Kidney epithelial cell (primary cell): Measurements from ENCODE around the gene COL4A1. TPM values are rescaled to one million over a fixed set of nuclear protein-coding genes. Genes with fewer than 3 reads are reported as not detected.
"Not testable (repeated sequence)": the region's sequence is repeated elsewhere in the genome, so short reads cannot be mapped to it uniquely, and the experiment has no call there.

ENCODE experiments used
- DNase-seq: peaks from one replicate; pipeline ENCODE4 v3.0.0-alpha.2; 2010; ENCODE audit warnings: low read depth
- H3K27me3 ChIP-seq: 2 replicates; pipeline ENCODE4 v1.6.0; 2011; ENCODE audit warnings: low read length; ENCODE audit not compliant: control insufficient read depth, insufficient read depth
- H3K36me3 ChIP-seq: 2 replicates; pipeline ENCODE4 v1.5.1; 2011; ENCODE audit warnings: low read length; ENCODE audit not compliant: control insufficient read depth, insufficient read depth
- H3K4me3 ChIP-seq: 2 replicates; pipeline ENCODE4 v1.5.1; 2011; ENCODE audit warnings: low read depth, mild to moderate bottlenecking, control low read depth, low read length
- total RNA-seq: library from RNA; depleted of rRNA; stranded (reverse); fragments of >200 nt; gene quantifications from 2 replicates; pipeline ENCODE4 v1.2.3, GENCODE V29; 2015
- TF ChIP-seq, protein P1 (sequence below): IDR thresholded peaks from 2 replicates; pipeline ENCODE4 v1.5.1; 2011; ENCODE audit warnings: mild to moderate bottlenecking, moderate library complexity, low read length, control low read depth, inconsistent platforms; ENCODE audit not compliant: insufficient read depth, poor library complexity, severe bottlenecking

Gene COL4A1
- total RNA-seq, 1 donor from 2014 or later, result 1,018 TPM

DNA sequence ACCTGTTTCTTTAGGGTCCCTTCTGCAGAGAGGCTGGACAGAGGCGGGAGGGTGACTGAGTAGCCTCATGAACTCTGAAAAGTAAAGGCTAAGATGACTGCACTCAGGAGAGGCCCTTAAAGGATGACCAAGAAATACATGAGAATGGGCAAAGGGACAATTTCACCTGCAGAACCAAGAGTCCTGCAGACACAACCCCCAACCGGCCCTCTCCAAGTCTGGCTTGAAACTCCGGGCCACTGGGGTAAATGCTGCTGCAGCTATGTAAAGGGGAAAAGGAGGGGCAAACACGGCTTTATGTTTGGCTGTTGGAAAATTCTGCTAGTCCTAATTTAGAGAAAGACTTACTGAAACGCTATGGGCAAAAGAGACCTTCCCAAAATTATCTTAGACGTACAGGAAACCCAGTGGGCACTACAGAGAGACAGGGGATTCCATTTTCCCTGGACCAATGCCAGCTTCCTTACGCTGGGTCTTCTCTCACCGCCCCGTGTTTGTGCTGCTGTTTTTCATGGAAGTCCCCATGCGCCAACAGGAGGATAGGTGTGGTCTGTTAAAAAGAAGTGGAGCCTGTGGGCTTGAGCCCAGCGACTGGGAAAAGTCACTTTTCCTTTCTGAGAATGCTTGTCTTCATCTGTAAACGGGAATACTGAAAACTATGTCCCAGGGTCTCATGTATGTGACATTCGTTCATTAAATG is 10.7 kb upstream of the COL4A1 start:
- TF ChIP-seq, protein P1, sequence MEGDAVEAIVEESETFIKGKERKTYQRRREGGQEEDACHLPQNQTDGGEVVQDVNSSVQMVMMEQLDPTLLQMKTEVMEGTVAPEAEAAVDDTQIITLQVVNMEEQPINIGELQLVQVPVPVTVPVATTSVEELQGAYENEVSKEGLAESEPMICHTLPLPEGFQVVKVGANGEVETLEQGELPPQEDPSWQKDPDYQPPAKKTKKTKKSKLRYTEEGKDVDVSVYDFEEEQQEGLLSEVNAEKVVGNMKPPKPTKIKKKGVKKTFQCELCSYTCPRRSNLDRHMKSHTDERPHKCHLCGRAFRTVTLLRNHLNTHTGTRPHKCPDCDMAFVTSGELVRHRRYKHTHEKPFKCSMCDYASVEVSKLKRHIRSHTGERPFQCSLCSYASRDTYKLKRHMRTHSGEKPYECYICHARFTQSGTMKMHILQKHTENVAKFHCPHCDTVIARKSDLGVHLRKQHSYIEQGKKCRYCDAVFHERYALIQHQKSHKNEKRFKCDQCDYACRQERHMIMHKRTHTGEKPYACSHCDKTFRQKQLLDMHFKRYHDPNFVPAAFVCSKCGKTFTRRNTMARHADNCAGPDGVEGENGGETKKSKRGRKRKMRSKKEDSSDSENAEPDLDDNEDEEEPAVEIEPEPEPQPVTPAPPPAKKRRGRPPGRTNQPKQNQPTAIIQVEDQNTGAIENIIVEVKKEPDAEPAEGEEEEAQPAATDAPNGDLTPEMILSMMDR, result no peak
- H3K36me3 ChIP-seq, result peaks cover 4% of the 10 kb centered on the region
- no peak for DNase-seq
- H3K27me3 ChIP-seq, result no peaks in the 10 kb centered on the region
- H3K4me3 ChIP-seq, result no peak overlapping the region

DNA sequence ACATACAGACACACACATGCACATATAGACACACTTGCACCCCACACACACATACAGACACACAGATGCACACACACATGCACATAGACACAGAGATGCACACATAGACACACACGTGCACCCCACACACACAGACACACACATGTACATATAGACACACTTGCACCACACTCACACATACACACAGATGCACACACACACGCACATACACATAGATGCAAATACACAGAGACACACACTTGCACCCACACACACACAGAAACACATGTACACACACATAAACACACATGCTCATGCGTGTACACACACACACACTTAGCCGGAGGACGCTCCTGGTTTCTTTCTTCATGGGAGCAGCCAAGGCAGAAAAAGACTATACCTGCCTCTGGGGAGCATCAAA is 10.1 kb upstream of the COL4A1 start:
- Histone ChIP-seq H3K27me3 (no peaks in the 10 kb centered on the region), H3K4me3 (no peak overlapping the region), H3K36me3 (peaks cover 4% of the 10 kb centered on the region)
- TF ChIP-seq, protein P1, result no peak
- DNase-seq, result no peak

DNA sequence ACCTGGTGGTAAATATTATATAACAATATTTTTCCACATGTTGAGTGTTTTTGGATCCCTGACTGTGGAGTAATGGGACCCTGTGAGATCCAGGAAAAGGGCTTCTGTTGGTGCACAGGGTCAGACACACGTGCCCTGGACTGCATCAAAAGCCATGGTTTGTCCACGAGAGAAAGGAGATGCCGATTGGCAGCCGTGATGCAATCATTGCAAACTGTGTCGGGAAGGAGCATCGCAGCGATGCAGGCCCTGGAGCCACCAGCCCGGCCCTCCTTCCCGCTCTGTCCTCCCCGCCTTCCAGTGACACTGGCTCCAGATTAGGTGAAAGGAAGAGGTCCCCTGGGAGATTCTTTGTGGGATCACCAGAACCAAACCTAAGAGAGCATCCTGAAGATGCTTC is 9.2 kb upstream of the COL4A1 start:
- no peak for DNase-seq
- Histone ChIP-seq H3K36me3 (peaks cover 4% of the 10 kb centered on the region), H3K27me3 (no peaks in the 10 kb centered on the region), H3K4me3 (no peak overlapping the region)
- TF ChIP-seq, protein P1, result no peak

DNA sequence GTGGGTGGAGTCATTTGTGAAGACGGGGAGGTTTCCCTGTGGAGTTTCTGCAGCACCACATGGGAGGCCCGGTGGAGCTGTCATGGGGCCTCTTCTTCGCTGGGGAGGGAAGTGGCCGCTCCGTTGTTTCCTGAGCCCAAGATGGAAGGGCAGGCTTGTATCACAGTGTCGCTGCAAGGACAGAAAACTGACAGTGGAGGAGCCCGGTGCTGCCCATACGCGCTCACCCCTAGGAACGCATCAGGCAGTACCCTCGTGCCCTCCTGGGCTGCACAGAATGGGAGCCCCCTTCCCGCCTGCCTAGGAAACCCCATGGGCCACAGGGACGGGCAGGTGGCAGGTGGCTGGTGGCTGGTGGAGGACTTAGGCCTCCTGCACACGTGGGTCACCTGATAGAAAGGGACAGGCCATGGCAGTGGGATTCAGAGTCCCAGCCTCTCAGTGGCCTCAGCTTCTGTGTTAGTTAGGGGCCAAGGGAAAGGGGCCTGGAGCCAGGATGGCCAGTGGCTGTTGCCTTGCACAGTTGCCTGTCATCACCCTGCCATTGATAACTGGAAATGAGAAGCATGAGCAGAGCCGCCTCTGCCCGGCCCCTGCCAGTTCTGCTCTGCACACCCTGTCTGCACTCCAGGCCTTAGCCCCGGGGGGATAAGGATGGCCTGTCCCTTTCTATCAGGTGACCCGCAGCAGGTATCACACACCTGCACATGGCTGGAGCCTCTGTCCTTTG is 7.7 kb upstream of the COL4A1 start:
- H3K27me3 ChIP-seq, result no peaks in the 10 kb centered on the region
- peaks cover 4% of the 10 kb centered on the region for H3K36me3 ChIP-seq
- TF ChIP-seq, protein P1, result no peak
- H3K4me3 ChIP-seq, result no peak overlapping the region
- no peak for DNase-seq

DNA sequence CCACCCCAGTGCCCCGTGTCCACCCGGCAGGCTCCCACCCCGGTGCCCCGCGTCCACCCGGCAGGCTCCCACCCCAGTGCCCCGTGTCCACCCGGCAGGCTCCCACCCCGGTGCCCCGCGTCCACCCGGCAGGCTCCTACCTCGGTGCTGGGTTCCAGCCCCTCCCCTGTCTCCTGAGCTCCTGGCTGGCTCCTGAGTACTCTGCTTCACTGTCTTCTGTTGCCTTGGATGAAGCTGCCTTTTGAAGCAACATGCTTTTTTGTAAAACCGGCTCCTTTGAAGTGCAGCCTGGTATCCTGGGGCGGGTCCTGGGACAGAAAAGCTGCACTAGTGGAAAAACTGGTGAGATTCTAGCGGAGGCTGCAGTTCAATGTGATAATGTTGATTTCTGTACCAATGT is 6.8 kb upstream of the COL4A1 start:
- not testable (repeated sequence) for H3K27me3 ChIP-seq, DNase-seq, H3K36me3 ChIP-seq, H3K4me3 ChIP-seq

DNA sequence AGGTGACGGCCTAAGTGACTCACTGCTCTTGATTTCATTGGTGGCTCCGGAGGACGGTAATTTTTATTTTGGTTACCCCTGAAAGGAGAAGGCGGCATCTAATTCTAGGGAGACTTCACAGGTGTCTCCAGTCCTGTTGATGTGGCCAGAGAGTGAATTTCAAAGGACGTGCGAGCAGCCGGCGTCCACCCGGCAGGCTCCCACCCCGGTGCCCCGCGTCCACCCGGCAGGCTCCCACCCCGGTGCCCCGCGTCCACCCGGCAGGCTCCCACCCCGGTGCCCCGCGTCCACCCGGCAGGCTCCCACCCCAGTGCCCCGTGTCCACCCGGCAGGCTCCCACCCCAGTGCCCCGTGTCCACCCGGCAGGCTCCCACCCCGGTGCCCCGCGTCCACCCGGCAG is 6.3 kb upstream of the COL4A1 start:
- H3K4me3 ChIP-seq, H3K36me3 ChIP-seq, DNase-seq, H3K27me3 ChIP-seq: not testable (repeated sequence)
